Erythroblast (primary cell): ENCODE measurements around the gene C10orf90.

ENCODE experiments used
- DNase-seq, 2 experiments: peaks; one replicate each; lab custom pipeline; 2025; lab: John Stamatoyannopoulos, UW
- GATA1 ChIP-seq: IDR thresholded peaks from 2 replicates; pipeline ENCODE4 v1.6.1; 2011; ENCODE audit warnings: low read depth, mild to moderate bottlenecking, control low read depth, low read length, moderate library complexity
- POLR2A ChIP-seq: IDR thresholded peaks from 2 replicates; pipeline ENCODE4 v1.6.1; 2011; ENCODE audit warnings: mild to moderate bottlenecking, low read length

Gene C10orf90

GRCh38 chr10:126375299-126375698, 295.2 kb downstream of the C10orf90 start:
- no peak for DNase-seq
- no peak for TF ChIP-seq POLR2A
- TF ChIP-seq GATA1 = no peak
